GM23248 (cell line): Measurements from ENCODE around the gene SPEM1. TPM values are rescaled to one million over a fixed set of nuclear protein-coding genes. Genes with fewer than 3 reads are reported as not detected.

ENCODE experiments used
- DNase-seq: peaks from one replicate; pipeline ENCODE4 v3.0.0-alpha.2; 2015
- H2AFZ ChIP-seq: fragments of 200-600 bp; sonication (generic); 2 replicates; pipeline ENCODE4 v1.6.1; 2016; ENCODE audit warnings: antibody characterized with exemption
- H3F3A ChIP-seq: fragments of 200-600 bp; sonication (generic); 2 replicates; pipeline ENCODE4 v1.6.1; 2016; ENCODE audit warnings: mild to moderate bottlenecking, antibody characterized with exemption, mixed run types; ENCODE audit not compliant: insufficient read depth
- H3K27ac ChIP-seq: fragments of 200-600 bp; sonication (generic); 2 replicates; pipeline ENCODE4 v1.5.1; 2016; ENCODE audit warnings: mild to moderate bottlenecking
- H3K27me3 ChIP-seq: fragments of 200-600 bp; sonication (generic); replicated peaks from 2 replicates; pipeline ENCODE4 v1.6.1; 2016; ENCODE audit warnings: mild to moderate bottlenecking; ENCODE audit not compliant: insufficient read depth
- H3K36me3 ChIP-seq: fragments of 200-600 bp; sonication (generic); 2 replicates; pipeline ENCODE4 v1.6.1; 2016; ENCODE audit warnings: low read depth, mild to moderate bottlenecking
- H3K4me1 ChIP-seq: fragments of 200-600 bp; sonication (generic); 2 replicates; pipeline ENCODE4 v1.6.1; 2016; ENCODE audit warnings: mild to moderate bottlenecking; ENCODE audit not compliant: insufficient read depth
- H3K4me2 ChIP-seq: fragments of 200-600 bp; sonication (generic); one replicate; pipeline ENCODE4 v1.6.1; 2016; ENCODE audit warnings: mild to moderate bottlenecking; ENCODE audit not compliant: unreplicated experiment
- H3K4me3 ChIP-seq: fragments of 200-600 bp; sonication (generic); 2 replicates; pipeline ENCODE4 v1.5.1; 2016; ENCODE audit warnings: mild to moderate bottlenecking
- H3K79me2 ChIP-seq: fragments of 200-600 bp; sonication (generic); 2 replicates; pipeline ENCODE4 v1.6.1; 2016; ENCODE audit warnings: mild to moderate bottlenecking; ENCODE audit not compliant: insufficient read depth
- H3K9ac ChIP-seq: fragments of 200-600 bp; sonication (generic); 2 replicates; pipeline ENCODE4 v1.6.1; 2016; ENCODE audit warnings: mild to moderate bottlenecking
- H3K9me2 ChIP-seq: fragments of 200-600 bp; sonication (generic); 2 replicates; pipeline ENCODE4 v1.6.1; 2016; ENCODE audit warnings: mixed run types, mild to moderate bottlenecking, moderate library complexity; ENCODE audit not compliant: insufficient read depth
- H3K9me3 ChIP-seq: fragments of 200-600 bp; sonication (generic); one replicate; pipeline ENCODE4 v1.6.1; 2017; ENCODE audit warnings: low read depth
- H4K20me1 ChIP-seq: fragments of 200-600 bp; sonication (generic); 2 replicates; pipeline ENCODE4 v1.6.0; 2016; ENCODE audit not compliant: insufficient read depth
- EZH2 ChIP-seq: fragments of 200-600 bp; sonication (generic); IDR thresholded peaks from 2 replicates; pipeline ENCODE4 v1.6.1; 2018; ENCODE audit warnings: antibody characterized with exemption, mild to moderate bottlenecking; ENCODE audit not compliant: insufficient read depth, poor library complexity, severe bottlenecking
- EZH2phosphoT487 ChIP-seq: fragments of 200-600 bp; sonication (generic); IDR thresholded peaks from 2 replicates; pipeline ENCODE4 v1.6.1; 2018; ENCODE audit warnings: antibody characterized with exemption, moderate library complexity, mild to moderate bottlenecking, low read depth; ENCODE audit not compliant: insufficient read depth
- WGBS, 2 experiments: methylation state at CpG; one replicate each; pipeline ENCODE4 v1.1.6; 2015 to 2017; ENCODE audit warnings: low lambda C conversion rate in 2 of 2, low coverage in 1 of 2; ENCODE audit errors: missing lambda C conversion rate in 2 of 2; 5-methylcytosine and 5-hydroxymethylcytosine counted together
- in situ Hi-C: fragments of 300-500 bp; cut with MboI; formaldehyde crosslinking; loops from 2 replicates; pipeline ENCODE4 v1.15.0; 2020
- polyA plus RNA-seq: library from polyadenylated mRNA; unstranded; fragments of >200 nt; fragmentation: Nextera tagmentation; extraction: Ambion mirVana; gene quantifications from 2 replicates; pipeline ENCODE4 v1.2.1, GENCODE V29; 2016
- total RNA-seq: library from RNA; depleted of rRNA; stranded (reverse); fragments of >200 nt; shearing (Covaris generic); gene quantifications from 2 replicates; pipeline ENCODE4 v1.2.3, GENCODE V29; 2014

Gene SPEM1
- total and polyA plus RNA-seq, 2 experiments from 2014 or later = not detected

GRCh38 chr17:7408863-7409262 is 11.3 kb upstream of the SPEM1 start:
- Histone ChIP-seq H3K27me3 (no peaks in the 10 kb centered on the region), H3K27ac (no peak overlapping the region), H3K4me1 (peaks cover 16% of the 10 kb centered on the region), H3K79me2 (no peaks in the 10 kb centered on the region; the same call in 1 of the 2 replicates), H2AFZ (no peak overlapping the region), H3F3A (peaks cover 12% of the 10 kb centered on the region), H3K9me2 (no peaks in the 10 kb centered on the region), H3K9ac (no peak overlapping the region), H3K36me3 (no peaks in the 10 kb centered on the region), H3K4me2 (no peak overlapping the region), H3K9me3 (no peaks in the 10 kb centered on the region), H3K4me3 (no peak overlapping the region), H4K20me1 (no peaks in the 10 kb centered on the region)
- in situ Hi-C loops = no loop called here
- TF ChIP-seq EZH2 = no peak
- no peak for TF ChIP-seq EZH2phosphoT487
- WGBS, 2 experiments = 91% methylated on average over 6 of the region's 6 CpGs
- no peak for DNase-seq

DNA sequence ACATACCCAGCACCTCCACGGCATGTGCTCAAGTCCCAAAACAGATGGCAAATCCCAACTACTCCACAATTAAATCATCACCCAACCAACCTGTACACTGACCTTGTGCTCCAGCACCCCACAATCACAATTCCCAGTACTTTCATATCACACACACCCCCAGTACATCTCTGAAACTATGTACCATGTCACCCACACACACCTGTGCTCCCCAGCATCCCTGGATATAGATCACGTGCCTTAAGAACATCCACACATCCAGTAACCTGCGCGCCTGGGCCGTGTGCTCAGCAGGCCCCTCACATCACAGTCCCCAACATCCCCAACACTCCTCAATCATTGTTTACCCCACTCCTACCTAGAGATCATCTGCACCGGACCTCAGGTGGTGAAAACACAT is 10.4 kb upstream of the SPEM1 start:
- Histone ChIP-seq H3K9me2 (no peaks in the 10 kb centered on the region), H3K27ac (no peak overlapping the region), H3K4me1 (peaks cover 16% of the 10 kb centered on the region), H3K4me2 (no peak overlapping the region), H3K9me3 (no peaks in the 10 kb centered on the region), H4K20me1 (no peaks in the 10 kb centered on the region), H3K79me2 (no peaks in the 10 kb centered on the region; the same call in 1 of the 2 replicates), H3K9ac (no peak overlapping the region), H3K36me3 (no peaks in the 10 kb centered on the region), H3K4me3 (no peak overlapping the region), H2AFZ (no peak overlapping the region), H3F3A (peaks cover 12% of the 10 kb centered on the region), H3K27me3 (no peaks in the 10 kb centered on the region)
- TF ChIP-seq EZH2phosphoT487 = no peak
- TF ChIP-seq EZH2 = no peak
- 91 to 94% methylated on average over 6 of the region's 6 CpGs for WGBS, 2 experiments
- no peak for DNase-seq
- in situ Hi-C loops = no loop called here

DNA sequence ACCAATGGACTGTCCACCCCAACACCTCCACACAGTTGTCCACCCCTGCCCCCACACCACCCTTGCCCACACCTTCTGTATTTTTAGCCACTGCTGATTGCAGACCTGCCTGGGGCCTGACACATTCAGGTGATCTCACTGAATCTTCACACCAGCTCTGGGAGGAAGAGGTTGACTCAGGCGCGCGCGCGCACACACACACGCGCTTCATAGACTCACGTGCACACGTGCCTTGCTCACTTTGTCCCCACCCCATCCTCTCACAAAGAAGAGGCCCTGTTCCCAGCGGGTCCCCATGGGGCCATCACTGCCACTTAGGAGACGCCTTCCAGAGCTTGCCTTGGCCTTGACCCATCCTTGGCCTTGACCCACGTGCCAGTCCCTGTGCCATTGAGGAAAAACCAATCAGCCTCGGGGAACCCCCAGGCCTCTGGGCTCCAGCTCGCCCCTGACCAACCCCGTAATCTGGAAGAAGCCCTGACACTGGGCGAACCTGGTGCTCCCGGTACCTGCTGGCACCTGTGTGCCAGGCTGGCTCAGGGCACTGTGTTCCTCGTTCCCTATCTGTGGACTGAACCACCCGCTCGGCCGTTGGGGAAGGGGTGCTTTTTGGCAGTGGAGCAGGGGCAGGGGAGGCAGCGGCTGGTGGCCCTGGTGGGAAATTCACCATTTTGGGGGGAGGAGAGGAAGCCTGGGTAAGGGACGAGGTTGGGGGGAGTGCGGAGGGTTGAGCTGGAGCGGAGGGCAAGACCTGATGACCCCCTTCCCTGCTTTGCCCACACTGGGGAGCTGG is 9.3 kb upstream of the SPEM1 start:
- WGBS, 2 experiments = 94% methylated on average over 21 to 25 of the region's 25 CpGs
- Histone ChIP-seq H3K79me2 (no peaks in the 10 kb centered on the region; the same call in 1 of the 2 replicates), H4K20me1 (no peaks in the 10 kb centered on the region), H3K9ac (no peak overlapping the region), H3F3A (peaks cover 12% of the 10 kb centered on the region), H3K9me3 (no peaks in the 10 kb centered on the region), H3K36me3 (no peaks in the 10 kb centered on the region), H3K27me3 (no peaks in the 10 kb centered on the region), H3K27ac (no peak overlapping the region), H3K4me3 (no peak overlapping the region), H2AFZ (no peak overlapping the region), H3K4me1 (peaks cover 16% of the 10 kb centered on the region), H3K4me2 (no peak overlapping the region), H3K9me2 (no peaks in the 10 kb centered on the region)
- TF ChIP-seq EZH2phosphoT487 (no peak), EZH2 (no peak)
- no peak for DNase-seq
- in situ Hi-C loops = no loop called here

DNA sequence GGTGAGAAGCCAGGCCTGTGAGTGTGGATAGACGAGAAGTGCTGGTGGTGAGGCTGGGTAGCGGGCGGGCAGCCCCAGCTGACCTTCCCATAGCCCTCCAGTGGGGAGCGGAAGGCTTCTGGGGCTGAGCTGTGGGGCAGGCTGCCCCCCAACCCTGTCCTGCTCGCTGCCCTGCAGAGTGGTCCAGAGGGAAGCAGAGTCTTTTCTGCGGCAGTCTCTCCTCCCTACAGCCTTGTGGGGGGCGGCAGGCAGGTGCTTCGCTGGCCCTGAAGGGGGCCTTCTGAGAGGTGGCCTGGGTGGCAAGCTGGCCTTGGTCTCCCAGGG is 8.7 kb upstream of the SPEM1 start:
- no peaks in the 10 kb centered on the region for H3K36me3 ChIP-seq
- TF ChIP-seq EZH2 = no peak
- TF ChIP-seq EZH2phosphoT487 = no peak
- H3K27ac ChIP-seq = no peak overlapping the region
- no peak overlapping the region for H2AFZ ChIP-seq
- H3K79me2 ChIP-seq = no peaks in the 10 kb centered on the region; the same call in 1 of the 2 replicates
- WGBS, 2 experiments = 95 to 97% methylated on average over 7 to 8 of the region's 8 CpGs
- H3K27me3 ChIP-seq = no peaks in the 10 kb centered on the region
- no peaks in the 10 kb centered on the region for H4K20me1 ChIP-seq
- no peaks in the 10 kb centered on the region for H3K9me3 ChIP-seq
- H3K4me2 ChIP-seq = no peak overlapping the region
- H3K9ac ChIP-seq = no peak overlapping the region
- in situ Hi-C loops = no loop called here
- H3K4me3 ChIP-seq = no peak overlapping the region
- DNase-seq = no peak
- H3K4me1 ChIP-seq = peaks cover 16% of the 10 kb centered on the region
- H3K9me2 ChIP-seq = no peaks in the 10 kb centered on the region
- peaks cover 12% of the 10 kb centered on the region for H3F3A ChIP-seq
